ENCODE measurements around the gene RAB17. TPM values are rescaled to one million over a fixed set of nuclear protein-coding genes. Genes with fewer than 3 reads are reported as not detected.

The RAB17 gene
- total RNA-seq, 2 donors from 2014 or later = not detected

DNA sequence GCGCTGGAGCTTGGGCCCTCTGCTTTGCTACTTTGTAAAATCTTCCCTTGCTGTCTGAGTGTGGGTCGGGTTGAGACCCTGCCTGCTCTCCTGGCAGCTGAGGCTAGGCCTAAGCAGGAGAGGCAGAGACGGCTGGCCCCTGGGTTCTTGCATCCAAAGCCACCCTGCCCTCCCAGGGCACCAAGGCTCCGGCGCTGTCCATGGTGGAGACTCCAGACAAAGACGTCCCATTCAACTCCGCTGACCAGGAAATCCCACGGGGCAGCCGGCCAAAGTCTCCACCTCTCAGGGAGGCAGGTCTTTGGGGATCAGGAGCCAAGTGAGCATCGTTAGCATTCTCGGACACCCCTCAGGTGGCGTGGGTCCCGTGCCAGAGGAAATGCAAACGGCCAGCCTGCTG, 26.7 kb downstream of the RAB17 start:
- no peaks in the 10 kb centered on the region for H3K36me3 Mint-ChIP-seq
- H3K4me3 Mint-ChIP-seq = no peak overlapping the region
- no peaks in the 10 kb centered on the region for H3K9me3 Mint-ChIP-seq
- DNase-seq (ENCODE audit: low spot score) = no peak
- H3K27ac Mint-ChIP-seq = no peak overlapping the region
- ATAC-seq = no peak
- no peaks in the 10 kb centered on the region for H3K4me1 Mint-ChIP-seq (ENCODE audit: low read depth in 2 of 2)
- peaks cover 6 to 20% of the 10 kb centered on the region in 2 donors for H3K27me3 Mint-ChIP-seq

DNA sequence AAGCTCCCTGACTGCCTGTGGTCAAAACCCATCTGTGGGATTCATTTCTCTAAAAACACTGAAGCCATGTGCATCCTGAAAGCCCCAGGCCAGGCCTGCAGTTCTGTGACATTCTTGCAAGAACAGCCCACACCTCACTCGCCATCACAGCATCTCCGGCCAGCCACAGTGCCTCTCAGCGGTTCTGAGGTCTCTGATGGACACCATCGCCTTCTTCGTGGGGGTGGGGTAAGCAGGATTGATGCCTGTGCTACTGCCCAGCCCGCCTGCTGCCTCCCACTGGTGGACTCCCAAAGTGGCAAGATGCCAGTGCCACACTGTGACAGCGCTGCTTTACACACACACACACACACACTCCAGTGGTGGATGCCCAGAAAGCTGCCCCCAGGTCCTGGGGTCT, 29.3 kb downstream of the RAB17 start:
- Mint-ChIP-seq H3K36me3 (peaks cover 14% of the 10 kb centered on the region), H3K4me3 (no peak overlapping the region), H3K4me1 (ENCODE audit: low read depth in 2 of 2) (peaks cover 0 to 6% of the 10 kb centered on the region in 2 donors), H3K27me3 (peaks cover 19 to 36% of the 10 kb centered on the region in 2 donors), H3K9me3 (no peaks in the 10 kb centered on the region), H3K27ac (no peak overlapping the region)
- no peak for DNase-seq (ENCODE audit: low spot score)
- ATAC-seq = no peak

DNA sequence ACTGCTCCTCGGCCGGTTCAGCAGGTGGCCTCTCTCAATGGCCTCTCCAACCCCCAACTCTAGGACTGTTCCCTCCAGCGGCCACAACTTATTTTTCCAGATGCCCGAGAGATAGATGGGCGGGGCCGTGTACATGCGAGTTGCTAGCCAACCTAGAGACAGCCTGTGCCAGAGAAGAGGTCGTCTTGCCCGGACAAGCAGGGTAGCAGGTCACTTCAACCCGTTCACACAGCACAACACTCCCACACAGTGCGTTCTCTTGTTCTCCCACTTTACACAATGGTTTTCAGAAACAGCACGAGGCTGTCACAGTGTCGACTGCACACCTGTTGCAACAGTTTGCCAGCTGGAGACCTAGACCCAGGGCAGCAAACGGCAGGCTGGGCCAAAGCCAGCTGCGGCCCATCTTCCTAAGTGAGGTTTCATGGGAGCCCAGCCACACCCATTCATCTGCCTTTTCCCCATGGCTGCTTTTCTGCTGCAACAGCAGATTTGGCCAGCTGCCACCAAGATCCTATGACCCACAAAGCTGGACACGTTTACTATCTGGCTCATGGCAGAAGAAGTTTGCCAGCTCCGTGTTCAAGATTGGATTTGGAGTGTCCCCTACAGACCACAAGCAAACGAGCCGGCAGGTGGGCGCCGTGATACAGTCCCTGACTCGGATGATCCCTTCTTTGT, 31.4 kb downstream of the RAB17 start:
- Mint-ChIP-seq H3K4me1 (ENCODE audit: low read depth in 2 of 2) (peaks cover 0 to 6% of the 10 kb centered on the region in 2 donors), H3K36me3 (peaks cover 17% of the 10 kb centered on the region), H3K27me3 (peaks cover 22 to 36% of the 10 kb centered on the region in 2 donors), H3K27ac (no peak overlapping the region), H3K9me3 (no peaks in the 10 kb centered on the region), H3K4me3 (no peak overlapping the region)
- DNase-seq (ENCODE audit: low spot score) (no peak), ATAC-seq (peak in 1 of 2 donors; percentile 8)

DNA sequence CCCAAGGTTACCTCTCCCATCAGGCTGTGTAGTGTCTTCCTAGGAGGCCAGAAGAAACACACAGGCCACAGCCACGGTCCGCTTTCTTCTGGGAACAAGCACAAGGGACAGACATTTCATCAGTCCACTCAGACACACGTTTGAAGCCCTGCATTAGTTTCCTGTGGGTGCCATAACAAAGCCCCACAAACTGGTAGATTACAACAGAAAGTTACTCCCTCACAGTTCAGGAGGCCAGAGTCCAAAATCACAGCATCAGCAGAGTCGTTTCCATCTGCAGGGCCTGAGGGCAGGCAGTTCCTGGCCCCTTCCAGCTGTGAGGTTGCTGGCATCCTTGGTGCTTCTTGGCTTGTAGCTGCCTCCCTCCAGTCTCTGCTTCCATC, 32.9 kb downstream of the RAB17 start:
- Mint-ChIP-seq H3K36me3 (peaks cover 17% of the 10 kb centered on the region), H3K4me1 (ENCODE audit: low read depth in 2 of 2) (peaks cover 0 to 6% of the 10 kb centered on the region in 2 donors), H3K4me3 (no peak overlapping the region), H3K9me3 (peaks cover 2% of the 10 kb centered on the region), H3K27me3 (peaks cover 22 to 42% of the 10 kb centered on the region in 2 donors), H3K27ac (no peak overlapping the region)
- ATAC-seq = no peak
- DNase-seq (ENCODE audit: low spot score) = no peak

DNA sequence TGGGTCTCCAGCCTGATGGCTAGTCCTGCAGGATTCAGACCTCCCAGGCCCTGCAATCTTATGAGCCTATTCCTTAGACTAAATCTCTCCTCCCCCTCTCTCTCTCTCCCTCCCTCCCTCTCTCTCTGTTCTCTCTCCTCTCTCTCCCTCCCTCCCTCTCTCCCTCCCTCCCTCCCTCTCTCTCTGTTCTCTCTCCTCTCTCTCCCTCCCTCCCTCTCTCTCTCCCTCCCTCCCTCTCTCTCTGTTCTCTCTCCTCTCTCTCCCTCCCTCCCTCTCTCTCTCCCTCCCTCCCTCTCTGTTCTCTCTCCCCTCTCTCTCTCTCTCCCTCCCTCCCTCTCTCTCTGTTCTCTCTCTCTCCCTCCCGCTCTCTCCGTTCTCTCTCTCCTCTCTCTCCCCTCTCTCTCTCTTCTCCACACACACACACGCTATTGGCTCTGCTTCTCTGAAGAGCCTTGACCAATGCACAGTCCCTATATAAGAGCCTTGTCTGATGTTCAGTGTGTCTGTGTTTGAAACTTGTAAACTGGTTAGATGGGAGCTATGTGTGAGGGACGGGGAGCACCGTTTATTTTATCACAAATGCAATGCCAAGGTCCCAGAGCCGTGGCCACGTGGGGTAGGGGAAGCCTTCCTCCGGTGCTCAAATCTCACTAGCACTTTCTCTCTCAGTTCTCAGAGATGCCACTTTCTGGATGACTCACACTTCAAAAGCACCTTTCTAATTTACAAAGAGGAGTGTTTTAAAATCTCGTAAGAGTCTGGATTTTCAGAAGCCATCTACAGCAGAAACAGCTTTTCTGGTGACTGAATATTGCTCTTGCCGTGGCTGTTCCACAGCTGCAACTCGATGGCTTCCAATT, 33.5 kb downstream of the RAB17 start:
- H3K36me3 Mint-ChIP-seq = peaks cover 17% of the 10 kb centered on the region

DNA sequence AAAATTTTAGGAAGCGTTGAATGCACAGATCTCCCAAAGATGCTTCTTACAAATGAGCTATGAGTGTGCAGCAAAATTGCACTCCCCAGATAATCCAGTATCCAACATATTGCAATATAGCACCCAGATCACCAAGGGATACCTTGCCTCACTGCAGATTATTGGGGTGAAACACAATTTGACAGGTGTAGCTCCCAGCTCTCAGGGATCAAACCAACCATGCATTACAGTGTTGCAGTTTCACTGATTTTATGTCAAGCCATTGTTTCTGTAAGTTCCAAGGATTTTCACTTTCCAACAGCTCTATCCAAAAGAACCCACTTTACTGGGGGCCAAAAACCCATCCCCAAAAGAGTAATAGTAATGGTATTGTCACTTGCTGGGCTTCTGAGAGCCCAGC, 35.0 kb downstream of the RAB17 start:
- Mint-ChIP-seq H3K4me1 (ENCODE audit: low read depth in 2 of 2) (peaks cover 0 to 6% of the 10 kb centered on the region in 2 donors), H3K36me3 (peaks cover 17% of the 10 kb centered on the region), H3K27me3 (peaks cover 20 to 37% of the 10 kb centered on the region in 2 donors), H3K4me3 (no peak overlapping the region), H3K9me3 (peaks cover 2% of the 10 kb centered on the region), H3K27ac (no peak overlapping the region)
- DNase-seq (ENCODE audit: low spot score) (no peak), ATAC-seq (no peak)

More for the DNA sequence above, 33.5 kb downstream of the RAB17 start:
- no peak overlapping the region for H3K4me3 Mint-ChIP-seq
- H3K9me3 Mint-ChIP-seq = peaks cover 2% of the 10 kb centered on the region
- peaks cover 0 to 6% of the 10 kb centered on the region in 2 donors for H3K4me1 Mint-ChIP-seq (ENCODE audit: low read depth in 2 of 2)
- peak in 1 of 2 donors; percentile 54 for ATAC-seq
- DNase-seq (ENCODE audit: low spot score) = no peak
- no peak overlapping the region for H3K27ac Mint-ChIP-seq
- H3K27me3 Mint-ChIP-seq = peaks cover 20 to 37% of the 10 kb centered on the region in 2 donors

DNA sequence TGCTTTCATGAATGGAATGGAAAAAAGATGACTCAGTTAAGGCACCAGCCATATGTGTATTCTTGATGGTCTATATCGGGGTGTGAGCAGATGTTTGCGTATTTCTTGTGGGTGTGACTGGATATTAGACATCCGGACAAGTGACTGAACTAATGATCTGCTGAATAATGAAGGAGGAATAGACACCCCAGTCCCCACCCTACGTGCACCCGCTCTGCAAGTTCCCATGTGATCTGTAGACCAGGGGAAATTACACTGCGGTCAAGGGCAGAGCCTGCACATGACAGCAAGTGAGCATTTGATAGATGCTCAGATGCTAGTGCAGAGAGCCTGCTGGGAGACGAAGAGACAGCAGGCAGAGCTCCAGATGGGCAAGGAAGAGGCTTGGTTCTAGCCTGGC, 36.6 kb downstream of the RAB17 start:
- Mint-ChIP-seq H3K27ac (no peak overlapping the region), H3K9me3 (peaks cover 2% of the 10 kb centered on the region), H3K4me1 (ENCODE audit: low read depth in 2 of 2) (peaks cover 0 to 6% of the 10 kb centered on the region in 2 donors), H3K4me3 (no peak overlapping the region), H3K36me3 (peaks cover 17% of the 10 kb centered on the region), H3K27me3 (peaks cover 18 to 23% of the 10 kb centered on the region in 2 donors)
- ATAC-seq (no peak), DNase-seq (ENCODE audit: low spot score) (no peak)

DNA sequence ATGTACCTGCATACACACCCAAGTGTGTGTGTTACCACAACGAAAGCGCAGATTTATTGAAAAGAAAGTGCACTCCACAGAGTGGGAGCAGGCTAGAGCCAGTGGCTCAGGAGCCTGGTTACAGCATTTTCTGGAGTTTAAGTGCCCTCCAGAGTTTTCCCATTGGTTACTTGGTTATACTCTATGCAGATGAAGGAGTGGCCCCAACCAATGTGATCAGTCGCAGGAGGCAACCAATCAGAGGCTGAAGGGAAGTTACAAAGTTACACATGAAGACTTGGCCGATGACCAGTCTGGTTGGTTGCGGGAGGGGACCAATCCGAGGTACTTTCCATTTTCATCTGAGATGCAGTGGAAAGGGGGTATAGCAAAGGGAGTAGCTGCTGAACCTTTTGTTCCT, 37.6 kb downstream of the RAB17 start:
- Mint-ChIP-seq H3K36me3 (peaks cover 14% of the 10 kb centered on the region), H3K27me3 (peaks cover 16 to 19% of the 10 kb centered on the region in 2 donors)
- ATAC-seq = no peak

DNA sequence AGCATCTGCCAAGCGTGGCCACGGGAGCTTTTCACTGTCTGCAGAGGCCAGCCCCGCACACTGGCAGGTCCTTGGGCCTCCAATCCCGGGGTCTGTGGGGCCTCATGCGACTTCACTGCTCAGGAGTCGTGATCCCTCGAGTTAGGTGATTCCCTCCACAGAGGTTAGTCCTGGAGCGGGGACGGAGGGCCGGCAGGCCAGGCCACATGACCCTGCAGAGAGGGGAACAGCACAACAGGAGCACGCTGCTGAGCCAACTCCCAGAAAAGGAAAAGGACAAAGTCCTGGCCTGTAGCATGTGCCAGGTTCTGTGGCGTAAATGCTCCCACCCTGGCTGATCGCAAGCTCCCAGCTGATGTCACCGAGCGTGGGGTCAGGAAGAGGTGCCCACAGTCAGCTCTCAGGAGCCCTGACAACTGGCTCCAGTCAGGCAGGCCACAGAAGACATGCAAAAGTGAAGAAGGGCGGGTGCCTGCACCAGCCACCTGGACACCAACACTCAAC, 39.4 kb downstream of the RAB17 start:
- DNase-seq (ENCODE audit: low spot score) (no peak), ATAC-seq (no peak)
- Mint-ChIP-seq H3K27me3 (peaks cover 4 to 6% of the 10 kb centered on the region in 2 donors), H3K27ac (no peak overlapping the region), H3K4me3 (no peak overlapping the region), H3K4me1 (ENCODE audit: low read depth in 2 of 2) (no peaks in the 10 kb centered on the region), H3K36me3 (peaks cover 2% of the 10 kb centered on the region), H3K9me3 (peaks cover 2% of the 10 kb centered on the region)

More for the DNA sequence above, 37.6 kb downstream of the RAB17 start:
- Mint-ChIP-seq H3K9me3 (peaks cover 2% of the 10 kb centered on the region), H3K4me1 (ENCODE audit: low read depth in 2 of 2) (peaks cover 0 to 4% of the 10 kb centered on the region in 2 donors), H3K4me3 (no peak overlapping the region), H3K27ac (no peak overlapping the region)
- DNase-seq (ENCODE audit: low spot score) = no peak

DNA sequence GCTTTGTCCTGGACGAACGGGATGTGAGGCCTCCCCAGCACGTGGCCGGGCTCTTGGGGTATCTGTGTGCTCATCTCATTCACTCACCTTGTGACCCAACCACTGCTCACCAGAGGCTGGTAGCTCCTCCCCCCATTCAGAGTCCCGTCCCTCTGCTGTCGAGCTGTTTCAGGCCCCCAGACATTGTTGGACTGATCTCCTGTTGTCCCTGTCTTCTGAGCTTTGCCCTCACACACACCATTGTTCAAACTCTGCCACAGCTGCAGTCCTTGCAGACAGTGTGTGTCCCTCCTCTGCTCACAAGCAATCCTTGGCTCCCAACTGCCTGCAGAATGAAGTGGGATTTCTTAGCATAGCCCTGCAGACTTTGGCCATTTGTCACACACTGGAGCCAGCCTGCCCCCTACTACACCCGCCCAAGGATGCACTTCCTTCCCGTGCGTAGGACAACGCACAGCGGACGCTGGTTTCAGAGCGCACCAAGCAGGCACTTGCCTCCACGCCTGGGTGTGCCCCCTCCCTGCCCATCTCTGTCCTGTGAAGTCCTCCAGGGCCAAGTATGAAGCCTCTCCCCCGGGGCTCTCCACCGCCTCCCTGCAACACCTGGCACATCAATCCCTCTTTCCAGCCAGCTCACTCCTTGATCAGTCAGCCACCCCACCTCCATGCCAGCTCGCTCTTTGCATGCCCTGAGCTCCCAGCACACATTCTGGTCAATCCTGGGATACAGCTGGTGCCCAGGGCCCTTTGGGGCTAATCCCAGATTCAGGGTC, 40.7 kb downstream of the RAB17 start:
- ATAC-seq = peak in 1 of 2 donors; percentile 12
- H3K27ac Mint-ChIP-seq = no peak overlapping the region
- no peak overlapping the region for H3K4me3 Mint-ChIP-seq
- no peaks in the 10 kb centered on the region for H3K36me3 Mint-ChIP-seq
- H3K27me3 Mint-ChIP-seq = peaks cover 2 to 6% of the 10 kb centered on the region in 2 donors
- H3K4me1 Mint-ChIP-seq (ENCODE audit: low read depth in 2 of 2) = no peaks in the 10 kb centered on the region
- H3K9me3 Mint-ChIP-seq = peaks cover 2% of the 10 kb centered on the region
- DNase-seq (ENCODE audit: low spot score) = no peak

DNA sequence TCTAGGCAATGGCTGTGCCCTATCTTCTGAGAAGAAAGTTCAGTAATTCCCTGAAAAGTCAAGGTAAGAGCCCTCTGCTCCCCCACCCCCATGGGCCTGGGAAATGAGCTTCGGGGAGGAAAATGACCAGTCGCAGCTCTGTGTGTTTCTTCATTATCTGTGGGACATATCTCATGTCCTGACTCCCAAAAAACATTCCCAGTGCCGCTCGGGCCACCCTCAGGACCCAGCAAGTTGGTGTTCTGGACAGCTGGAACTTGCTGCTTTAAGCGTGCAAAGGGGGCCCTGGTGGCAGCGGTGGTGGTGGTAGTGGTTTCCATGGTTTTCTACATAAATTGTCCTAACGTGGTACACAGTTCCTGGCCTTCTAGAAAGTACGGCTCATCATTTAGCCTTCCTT, 41.3 kb downstream of the RAB17 start:
- Mint-ChIP-seq H3K27me3 (peaks cover 2 to 6% of the 10 kb centered on the region in 2 donors), H3K9me3 (peaks cover 2% of the 10 kb centered on the region), H3K4me1 (ENCODE audit: low read depth in 2 of 2) (no peaks in the 10 kb centered on the region), H3K4me3 (no peak overlapping the region), H3K36me3 (no peaks in the 10 kb centered on the region), H3K27ac (no peak overlapping the region)
- ATAC-seq (no peak), DNase-seq (ENCODE audit: low spot score) (no peak)

DNA sequence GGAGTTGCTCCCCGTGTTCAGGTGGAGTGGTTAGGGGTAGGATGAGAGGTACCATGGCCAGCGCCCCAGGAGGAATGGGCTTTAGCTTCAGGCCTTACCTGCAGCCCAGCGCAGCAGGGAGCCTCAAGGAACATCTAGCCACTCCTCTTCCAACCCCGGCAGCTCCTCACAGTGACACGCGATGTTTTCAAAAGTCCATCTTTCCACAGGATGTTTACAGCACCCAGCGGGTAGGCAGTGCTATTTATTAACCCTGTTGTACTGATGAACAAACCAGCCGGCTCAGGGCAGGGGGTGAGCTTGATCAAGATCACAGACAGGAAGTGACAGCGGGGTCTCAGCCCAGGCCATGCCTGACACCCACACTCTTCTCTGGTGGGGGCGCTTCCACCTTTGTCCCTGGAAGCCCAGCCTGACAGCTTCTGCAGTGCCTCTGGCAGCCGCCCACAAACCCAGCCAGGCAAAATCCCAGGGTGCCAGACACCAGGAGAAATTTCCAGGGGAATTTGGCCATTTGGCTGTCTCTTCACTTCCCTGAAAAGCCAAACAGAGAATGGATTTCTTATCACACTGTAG, 42.6 kb downstream of the RAB17 start:
- DNase-seq (ENCODE audit: low spot score) (peak; percentile 35), ATAC-seq (peak in 1 of 2 donors; percentile 15)
- no peak overlapping the region for H3K4me3 Mint-ChIP-seq
- H3K4me1 Mint-ChIP-seq (ENCODE audit: low read depth in 2 of 2) = no peaks in the 10 kb centered on the region
- H3K27me3 Mint-ChIP-seq = no peaks in the 10 kb centered on the region
- H3K27ac Mint-ChIP-seq = no peak overlapping the region
- no peaks in the 10 kb centered on the region for H3K36me3 Mint-ChIP-seq
- H3K9me3 Mint-ChIP-seq = no peaks in the 10 kb centered on the region

DNA sequence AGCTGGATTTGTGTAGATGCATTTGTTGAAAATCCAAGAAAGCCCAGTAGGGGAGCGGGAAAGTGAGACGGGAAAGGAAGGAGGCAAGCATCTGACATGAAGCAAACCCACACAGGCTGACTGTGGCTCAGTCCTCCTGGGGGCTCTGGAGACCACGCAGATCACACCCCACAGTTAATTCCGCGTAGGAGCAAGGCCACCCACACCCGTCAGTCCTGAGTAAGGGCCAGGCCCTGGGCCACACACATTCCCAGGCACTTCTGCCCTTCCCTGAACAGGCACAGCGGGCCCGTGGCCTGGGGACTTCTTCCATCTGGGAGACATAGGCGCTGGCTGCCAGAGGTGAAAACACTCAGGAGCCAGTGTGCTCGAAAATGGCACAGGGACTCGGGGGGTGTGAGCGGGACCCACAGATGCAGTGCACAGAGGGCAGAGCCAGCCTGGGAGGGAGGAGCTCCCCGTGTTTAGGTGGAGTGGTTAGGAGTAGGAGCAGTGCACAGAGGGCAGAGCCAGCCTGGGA, 43.6 kb downstream of the RAB17 start:
- Mint-ChIP-seq H3K9me3 (no peaks in the 10 kb centered on the region), H3K27ac (no peak overlapping the region), H3K4me1 (ENCODE audit: low read depth in 2 of 2) (no peaks in the 10 kb centered on the region), H3K4me3 (no peak overlapping the region), H3K36me3 (no peaks in the 10 kb centered on the region), H3K27me3 (no peaks in the 10 kb centered on the region)
- ATAC-seq (peak; percentile 22 to 24), DNase-seq (ENCODE audit: low spot score) (peak; percentile 13)

Measured in natural killer cell treated with Interleukin-12 subunit alpha and Interleukin-12 subunit beta and Interleukin-15 and Interleukin-18, amount 100 ng/mL, for 72 hours (primary cell).